ENCODE results near the gene TBL1Y.

- TF ChIP-seq CTCF (IDR thresholded peaks at IDR 0.05; ENCODE audit: insufficient read depth, low read length) (no peak), REST (IDR thresholded peaks at IDR 0.05; ENCODE audit: insufficient replicate concordance, low read depth) (no peak), SPI1 (IDR thresholded peaks at IDR 0.05; ENCODE audit: borderline replicate concordance, low read depth) (no peak), POLR2AphosphoS5 (IDR thresholded peaks at IDR 0.05; ENCODE audit: low read depth) (no peak)
Observed at GRCh38 chrY:6977783-6978182, 67.3 kb downstream of the TBL1Y start.

Measured in HL-60 (cell line).